ENCODE results near the gene BCL2L15.

- no peak for TF ChIP-seq TAF1 (IDR thresholded peaks at IDR 0.05; ENCODE audit: borderline replicate concordance, low read depth, low read length)
- no peak for TF ChIP-seq POLR2A (IDR thresholded peaks at IDR 0.05; ENCODE audit: low read depth, low read length)
- no peak for TF ChIP-seq POLR2AphosphoS5 (IDR thresholded peaks at IDR 0.05; ENCODE audit: low read depth, low read length)
Measured at GRCh38 chr1:113898241-113898814, 10.9 kb upstream of the BCL2L15 start.
